Transverse colon (tissue), 4 donors: ENCODE measurements around the gene GARIN5B. TPM values are rescaled to one million over a fixed set of nuclear protein-coding genes. Genes with fewer than 3 reads are reported as not detected.

Experiments
- DNase-seq: peaks from one replicate; pipeline ENCODE4 v3.0.0-alpha.2; 2019
- H3K27ac ChIP-seq, 4 donors: fragments of 200-600 bp; sonication (generic); 2 replicates each; pipeline ENCODE4 v1.5.1; 2016 to 2018; ENCODE audit warnings: inconsistent platforms in 4 of 4
- H3K27me3 ChIP-seq: fragments of 200-600 bp; sonication (generic); 2 replicates; pipeline ENCODE4 v1.5.1; 2017; ENCODE audit warnings: inconsistent platforms
- H3K36me3 ChIP-seq, 4 donors: fragments of 200-600 bp; sonication (generic); 2 replicates each; pipeline ENCODE4 v1.5.1; 2017 to 2019; ENCODE audit warnings: inconsistent platforms in 4 of 4
- H3K4me1 ChIP-seq, 4 donors: fragments of 200-600 bp; sonication (generic); 2 replicates each; pipeline ENCODE4 v1.5.1; 2017 to 2020; ENCODE audit warnings: inconsistent platforms in 4 of 4
- H3K4me3 ChIP-seq, 4 donors: fragments of 200-600 bp; sonication (generic); 1 replicate in 1 of 4; 2 replicates in 3 of 4; pipeline versions ENCODE4 v1.5.1 to v1.6.1; 2017 to 2019; ENCODE audit warnings: inconsistent platforms in 4 of 4
- H3K9me3 ChIP-seq, 2 donors: fragments of 200-600 bp; sonication (generic); 2 replicates each; pipeline ENCODE4 v1.5.1; 2017 to 2019; ENCODE audit warnings: inconsistent platforms in 2 of 2
- EP300 ChIP-seq: sonication (generic); formaldehyde crosslinking; IDR thresholded peaks from one replicate; pipeline ENCODE4 v1.6.1; 2017; ENCODE audit warnings: antibody characterized with exemption, low read depth
- POLR2A ChIP-seq: fragments of 450-650 bp; IDR thresholded peaks from one replicate; pipeline ENCODE4 v1.6.1; 2016; ENCODE audit warnings: antibody characterized with exemption, mild to moderate bottlenecking, moderate library complexity
- POLR2AphosphoS5 ChIP-seq, 3 donors: sonication (generic); formaldehyde crosslinking; IDR thresholded peaks; one replicate each; pipeline ENCODE4 v1.6.1; 2016; ENCODE audit warnings: antibody characterized with exemption in 3 of 3
- WGBS, 2 donors: methylation state at CpG; one replicate each; pipeline ENCODE4 v1.1.5; 2018; ENCODE audit warnings: low coverage in 1 of 2; 5-methylcytosine and 5-hydroxymethylcytosine counted together
- in situ Hi-C, 4 donors: fragments of 200-750 bp; cut with MboI; loops; one replicate each; pipeline versions ENCODE4 v1.15.0 to v1.15.1; 2017; ENCODE audit warnings: low sequenced_read_pairs in 3 of 4, low pct_ligation_motif_present in 1 of 4, low pct_unique_long_range_greater_than_20kb in 1 of 4
- intact Hi-C: fragments of 100-400 bp; cut with DNase I; formaldehyde crosslinking; loops from one replicate; pipeline ENCODE4 v1.15.1; 2023; ENCODE audit warnings: low total_unique reads
- total RNA-seq, 4 donors: library from RNA; depleted of rRNA; stranded (reverse); fragments of >200 nt; gene quantifications; one replicate each; pipeline ENCODE4 v1.1.0, GENCODE V29; 2016
- TF ChIP-seq, protein P1 (sequence below), 5 experiments: fragments of 200-600 bp in 3 of 5; fragments of 450-650 bp in 2 of 5; sonication (generic) in 3 of 5; IDR thresholded peaks; 1 replicate in 2 of 5; 2 replicates in 3 of 5; pipeline ENCODE4 v1.5.1; 2016 to 2017; ENCODE audit warnings: antibody characterized with exemption in 5 of 5, inconsistent platforms in 3 of 5, mild to moderate bottlenecking in 2 of 5, moderate library complexity in 1 of 5

GARIN5B gene
- total RNA-seq, 4 donors from 2014 or later, result not detected

DNA sequence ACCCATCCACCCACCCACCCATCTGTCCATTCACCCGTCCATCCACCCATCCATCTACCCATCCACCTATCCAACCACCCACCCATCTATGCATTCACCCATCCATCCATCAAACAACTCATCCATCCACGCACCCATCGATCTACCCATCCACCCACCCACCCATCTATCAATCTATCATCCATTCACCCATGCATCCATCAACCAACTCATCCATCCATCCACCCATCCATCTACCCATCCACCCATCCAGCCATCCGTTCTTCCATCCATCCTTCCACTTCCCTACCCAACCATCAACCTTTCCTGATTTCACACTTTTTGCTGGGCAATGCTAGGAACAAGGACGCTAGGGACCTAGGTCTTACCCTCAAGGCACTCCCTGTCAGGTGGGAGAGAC lies 19.0 kb upstream of the GARIN5B start:
- no peaks in the 10 kb centered on the region for H3K36me3 ChIP-seq
- no peak overlapping the region for H3K27ac ChIP-seq
- H3K4me1 ChIP-seq, result peaks cover 14 to 27% (median 25%) of the 10 kb centered on the region in 4 donors
- H3K9me3 ChIP-seq, result no peaks in the 10 kb centered on the region
- 97 to 100% methylated on average over 4 to 5 of the region's 5 CpGs for WGBS, 2 donors
- intact Hi-C loops (loop anchor here (1.0 to 10.0 kb wide), 3 partner anchors 69 to 273 kb away; partner anchors contain the start of gene U2AF2), in situ Hi-C loops (loop anchor here in 1 of 4 donors (25.0 kb wide), 1 partner anchor 95 kb away; the partner anchor contains the start of genes BRSK1 and HSPBP1)
- no peak for TF ChIP-seq EP300
- TF ChIP-seq, protein P1, sequence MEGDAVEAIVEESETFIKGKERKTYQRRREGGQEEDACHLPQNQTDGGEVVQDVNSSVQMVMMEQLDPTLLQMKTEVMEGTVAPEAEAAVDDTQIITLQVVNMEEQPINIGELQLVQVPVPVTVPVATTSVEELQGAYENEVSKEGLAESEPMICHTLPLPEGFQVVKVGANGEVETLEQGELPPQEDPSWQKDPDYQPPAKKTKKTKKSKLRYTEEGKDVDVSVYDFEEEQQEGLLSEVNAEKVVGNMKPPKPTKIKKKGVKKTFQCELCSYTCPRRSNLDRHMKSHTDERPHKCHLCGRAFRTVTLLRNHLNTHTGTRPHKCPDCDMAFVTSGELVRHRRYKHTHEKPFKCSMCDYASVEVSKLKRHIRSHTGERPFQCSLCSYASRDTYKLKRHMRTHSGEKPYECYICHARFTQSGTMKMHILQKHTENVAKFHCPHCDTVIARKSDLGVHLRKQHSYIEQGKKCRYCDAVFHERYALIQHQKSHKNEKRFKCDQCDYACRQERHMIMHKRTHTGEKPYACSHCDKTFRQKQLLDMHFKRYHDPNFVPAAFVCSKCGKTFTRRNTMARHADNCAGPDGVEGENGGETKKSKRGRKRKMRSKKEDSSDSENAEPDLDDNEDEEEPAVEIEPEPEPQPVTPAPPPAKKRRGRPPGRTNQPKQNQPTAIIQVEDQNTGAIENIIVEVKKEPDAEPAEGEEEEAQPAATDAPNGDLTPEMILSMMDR (IDR thresholded peaks at IDR 0.05), result no peak
- TF ChIP-seq POLR2AphosphoS5 (IDR thresholded peaks at IDR 0.05), result no peak
- no peak for TF ChIP-seq POLR2A
- no peak for DNase-seq
- H3K27me3 ChIP-seq, result no peaks in the 10 kb centered on the region
- H3K4me3 ChIP-seq, result no peak overlapping the region

DNA sequence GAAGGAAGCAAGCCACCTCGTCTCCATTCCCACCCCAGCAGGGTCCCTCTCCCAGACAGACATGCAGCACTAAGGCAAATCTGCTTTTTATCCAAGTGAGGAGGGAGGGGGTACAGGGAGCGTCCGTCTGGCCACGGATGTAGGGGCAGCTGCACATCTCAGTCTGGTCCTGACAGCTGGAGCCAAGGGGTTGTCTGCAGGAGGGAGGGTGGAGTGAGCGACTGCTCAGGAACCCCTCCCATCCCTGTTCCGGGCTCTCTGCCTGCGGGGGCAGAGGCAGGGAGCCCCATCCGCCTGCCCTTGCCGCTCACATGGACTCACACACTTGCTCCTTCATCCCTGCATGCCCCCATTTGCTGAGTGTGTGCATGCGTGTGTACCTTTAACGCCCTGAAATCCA lies 16.1 kb upstream of the GARIN5B start:
- H3K27ac ChIP-seq, result no peak overlapping the region
- 71% methylated on average over 10 of the region's 11 CpGs; no CpG with 5 or more reads in 1 of the 2 donors for WGBS, 2 donors
- in situ Hi-C loops (loop anchor here in 1 of 4 donors (25.0 kb wide), 1 partner anchor 92 kb away; the partner anchor contains the start of genes BRSK1 and HSPBP1), intact Hi-C loops (no loop called here)
- H3K4me3 ChIP-seq, result no peak overlapping the region
- H3K4me1 ChIP-seq, result peaks cover under 1 to 20% (median 12%) of the 10 kb centered on the region in 4 donors
- H3K36me3 ChIP-seq, result no peaks in the 10 kb centered on the region
- peaks cover 25% of the 10 kb centered on the region for H3K27me3 ChIP-seq
- no peaks in the 10 kb centered on the region for H3K9me3 ChIP-seq
- DNase-seq, result no peak
- TF ChIP-seq, protein P1 (IDR thresholded peaks at IDR 0.05), result no peak
- TF ChIP-seq POLR2A (no peak), POLR2AphosphoS5 (IDR thresholded peaks at IDR 0.05) (no peak), EP300 (no peak)

DNA sequence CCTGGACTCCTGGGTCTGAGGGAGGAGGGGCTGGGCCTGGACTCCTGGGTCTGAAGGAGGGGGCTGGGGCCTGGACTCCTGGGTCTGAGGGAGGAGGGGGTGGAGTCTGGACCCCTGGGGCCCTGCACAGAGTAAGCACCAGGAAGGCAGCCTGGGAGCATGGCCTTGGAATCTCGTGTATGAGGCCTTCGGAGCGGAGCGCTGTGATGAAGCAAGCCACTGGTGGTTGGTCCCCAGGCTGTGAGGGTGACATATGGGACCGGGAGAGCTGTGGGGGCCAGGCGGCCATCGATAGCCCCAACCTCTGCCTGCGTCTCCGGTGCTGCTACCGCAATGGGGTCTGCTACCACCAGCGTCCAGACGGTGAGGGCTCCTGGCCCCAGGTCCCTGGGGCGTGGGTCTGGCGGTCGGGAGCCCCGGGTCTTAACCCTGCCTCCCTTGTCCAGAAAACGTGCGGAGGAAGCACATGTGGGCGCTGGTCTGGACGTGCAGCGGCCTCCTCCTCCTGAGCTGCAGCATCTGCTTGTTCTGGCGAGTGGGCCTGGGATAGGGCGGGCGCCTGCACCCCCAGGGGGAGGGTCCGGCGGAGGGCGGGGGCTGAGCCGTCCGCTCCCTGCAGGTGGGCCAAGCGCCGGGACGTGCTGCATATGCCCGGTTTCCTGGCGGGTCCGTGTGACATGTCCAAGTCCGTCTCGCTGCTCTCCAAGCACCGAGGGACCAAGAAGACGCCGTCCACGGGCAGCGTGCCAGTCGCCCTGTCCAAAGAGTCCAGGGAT lies 14.5 kb upstream of the GARIN5B start:
- Histone ChIP-seq H3K4me3 (no peak overlapping the region), H3K9me3 (no peaks in the 10 kb centered on the region), H3K4me1 (peaks cover 0 to 19% (median 7%) of the 10 kb centered on the region in 4 donors), H3K36me3 (no peaks in the 10 kb centered on the region), H3K27ac (no peak overlapping the region), H3K27me3 (peaks cover 41% of the 10 kb centered on the region)
- in situ Hi-C loops (loop anchor here in 1 of 4 donors (25.0 kb wide), 1 partner anchor 90 kb away; the partner anchor contains the start of genes BRSK1 and HSPBP1), intact Hi-C loops (no loop called here)
- TF ChIP-seq, protein P1 (IDR thresholded peaks at IDR 0.05), result no peak
- TF ChIP-seq POLR2A (no peak), POLR2AphosphoS5 (IDR thresholded peaks at IDR 0.05) (no peak), EP300 (no peak)
- WGBS, 2 donors, result 48 to 70% methylated on average over 6 to 30 of the region's 43 CpGs
- no peak for DNase-seq

DNA sequence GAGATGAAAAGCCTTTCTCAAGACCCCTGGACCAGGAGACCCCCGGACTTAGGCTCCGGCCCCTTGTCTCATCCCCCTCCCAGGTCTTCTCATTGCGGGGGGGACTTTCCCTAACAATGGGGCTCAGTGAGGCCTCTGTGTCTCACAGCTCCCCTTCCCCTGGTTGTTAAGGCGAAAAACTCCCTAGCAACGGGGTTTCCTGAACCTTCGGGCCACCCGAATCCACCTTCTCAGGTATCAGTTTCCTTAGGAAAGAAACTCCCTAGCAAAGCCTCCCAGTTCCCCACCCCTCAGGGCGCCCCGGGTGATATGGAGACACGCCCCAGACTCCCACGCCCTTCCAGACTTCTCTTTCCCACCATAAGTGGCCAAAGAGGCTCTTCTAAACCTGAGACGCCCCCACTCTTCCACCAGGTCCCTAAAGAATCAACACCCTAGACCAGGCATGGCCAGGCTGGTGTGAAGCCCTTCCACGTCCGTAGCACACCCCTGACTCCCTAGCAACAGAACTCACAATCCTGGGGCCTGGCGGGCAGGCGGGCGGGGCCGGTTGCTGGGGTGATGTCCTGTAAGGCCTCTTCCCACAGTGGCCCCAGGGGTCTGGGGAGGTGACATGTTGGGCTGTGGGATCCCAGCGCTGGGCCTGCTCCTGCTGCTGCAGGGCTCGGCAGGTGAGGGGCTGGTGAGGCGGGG lies 13.3 kb upstream of the GARIN5B start, which contains the start of gene TMEM190:
Gene TMEM190 (plus strand): TSS at position 586 of the 693 bp plus-strand sequence. CDS start 28 bp downstream, at position 614.
- no peak within 1 kb of the TSS for H3K4me3 ChIP-seq
- H3K4me1 ChIP-seq, result peaks cover 0 to 18% (median 7%) of the 10 kb centered on the region in 4 donors
- no peak within 1 kb of the TSS for H3K27ac ChIP-seq
- intact Hi-C loops (no loop called here), in situ Hi-C loops (loop anchor here in 1 of 4 donors (25.0 kb wide), 1 partner anchor 89 kb away; the partner anchor contains the start of genes BRSK1 and HSPBP1)
- peaks cover 53% of the 10 kb centered on the region for H3K27me3 ChIP-seq
- no peak for DNase-seq
- H3K9me3 ChIP-seq, result no peaks in the 10 kb centered on the region
- TF ChIP-seq, protein P1 (IDR thresholded peaks at IDR 0.05), result no peak
- TF ChIP-seq POLR2AphosphoS5 (IDR thresholded peaks at IDR 0.05) (no peak), EP300 (no peak)
- 32 to 41% methylated on average over 6 to 20 of the region's 21 CpGs for WGBS, 2 donors
- no peaks in the 10 kb centered on the region for H3K36me3 ChIP-seq
